Tibial nerve (tissue), 4 donors: ENCODE data around the gene KCNMA1. TPM values are rescaled to one million over a fixed set of nuclear protein-coding genes. Genes with fewer than 3 reads are reported as not detected.

ENCODE experiments used
- DNase-seq, 2 donors: peaks; one replicate each; pipeline ENCODE4 v3.0.0-alpha.2; 2019; ENCODE audit warnings: low spot score in 2 of 2
- H3K27ac ChIP-seq, 4 donors: fragments of 200-600 bp; sonication (generic) in 3 of 4; one replicate each; pipeline ENCODE4 v1.5.1; 2017 to 2019; ENCODE audit warnings: mild to moderate bottlenecking in 1 of 4
- H3K27me3 ChIP-seq, 2 donors: fragments of 200-600 bp; sonication (generic) in 1 of 2; one replicate each; pipeline versions ENCODE4 v1.5.1 to v1.6.0; 2017 to 2019
- H3K36me3 ChIP-seq, 3 donors: fragments of 200-600 bp; sonication (generic); one replicate each; pipeline ENCODE4 v1.5.1; 2018 to 2019
- H3K4me1 ChIP-seq, 4 donors: fragments of 200-600 bp; sonication (generic) in 3 of 4; one replicate each; pipeline ENCODE4 v1.5.1; 2017 to 2019
- H3K4me3 ChIP-seq, 4 donors: fragments of 200-600 bp; sonication (generic) in 3 of 4; one replicate each; pipeline ENCODE4 v1.5.1; 2017 to 2019; ENCODE audit warnings: mild to moderate bottlenecking in 1 of 4, moderate library complexity in 1 of 4
- H3K9me3 ChIP-seq, 4 donors: fragments of 200-600 bp; sonication (generic) in 3 of 4; one replicate each; pipeline ENCODE4 v1.5.1; 2017 to 2019
- EP300 ChIP-seq, 2 donors: sonication (generic); formaldehyde crosslinking; IDR thresholded peaks; one replicate each; pipeline ENCODE4 v1.6.1; 2017; ENCODE audit warnings: antibody characterized with exemption in 2 of 2, mild to moderate bottlenecking in 1 of 2
- POLR2A ChIP-seq, 2 donors: fragments of 450-650 bp; IDR thresholded peaks; one replicate each; pipeline ENCODE4 v1.6.1; 2017; ENCODE audit warnings: antibody characterized with exemption in 2 of 2, mild to moderate bottlenecking in 2 of 2, moderate library complexity in 2 of 2
- WGBS, 2 donors: methylation state at CpG; one replicate each; pipeline ENCODE4 v1.1.5; 2018; 5-methylcytosine and 5-hydroxymethylcytosine counted together
- total RNA-seq, 4 donors: library from RNA; depleted of rRNA; stranded (reverse); fragments of >200 nt; gene quantifications; one replicate each; pipeline ENCODE4 v1.1.0, GENCODE V29; 2016
- TF ChIP-seq, protein P1 (sequence below), 5 experiments: fragments of 200-600 bp in 3 of 5; fragments of 450-650 bp in 2 of 5; sonication (generic) in 3 of 5; IDR thresholded peaks; one replicate each; pipeline ENCODE4 v1.5.1; 2016 to 2019; ENCODE audit warnings: antibody characterized with exemption in 5 of 5, mild to moderate bottlenecking in 3 of 5, moderate library complexity in 2 of 5

Gene KCNMA1
- total RNA-seq, 4 donors from 2014 or later, result 10.2 to 19.9 (median 13.7) TPM

- Histone ChIP-seq H3K9me3 (no peaks in the 10 kb centered on the region), H3K4me3 (no peak overlapping the region), H3K27ac (no peak overlapping the region), H3K36me3 (no peaks in the 10 kb centered on the region), H3K27me3 (no peaks in the 10 kb centered on the region), H3K4me1 (peaks cover 0 to 14% (median 3%) of the 10 kb centered on the region in 4 donors)
- TF ChIP-seq EP300 (IDR thresholded peaks at IDR 0.05) (no peak), POLR2A (IDR thresholded peaks at IDR 0.05) (no peak)
- TF ChIP-seq, protein P1, sequence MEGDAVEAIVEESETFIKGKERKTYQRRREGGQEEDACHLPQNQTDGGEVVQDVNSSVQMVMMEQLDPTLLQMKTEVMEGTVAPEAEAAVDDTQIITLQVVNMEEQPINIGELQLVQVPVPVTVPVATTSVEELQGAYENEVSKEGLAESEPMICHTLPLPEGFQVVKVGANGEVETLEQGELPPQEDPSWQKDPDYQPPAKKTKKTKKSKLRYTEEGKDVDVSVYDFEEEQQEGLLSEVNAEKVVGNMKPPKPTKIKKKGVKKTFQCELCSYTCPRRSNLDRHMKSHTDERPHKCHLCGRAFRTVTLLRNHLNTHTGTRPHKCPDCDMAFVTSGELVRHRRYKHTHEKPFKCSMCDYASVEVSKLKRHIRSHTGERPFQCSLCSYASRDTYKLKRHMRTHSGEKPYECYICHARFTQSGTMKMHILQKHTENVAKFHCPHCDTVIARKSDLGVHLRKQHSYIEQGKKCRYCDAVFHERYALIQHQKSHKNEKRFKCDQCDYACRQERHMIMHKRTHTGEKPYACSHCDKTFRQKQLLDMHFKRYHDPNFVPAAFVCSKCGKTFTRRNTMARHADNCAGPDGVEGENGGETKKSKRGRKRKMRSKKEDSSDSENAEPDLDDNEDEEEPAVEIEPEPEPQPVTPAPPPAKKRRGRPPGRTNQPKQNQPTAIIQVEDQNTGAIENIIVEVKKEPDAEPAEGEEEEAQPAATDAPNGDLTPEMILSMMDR (IDR thresholded peaks at IDR 0.05), result no peak
- DNase-seq, result no peak
- 69 to 78% methylated on average over 6 of the region's 6 CpGs for WGBS, 2 donors
Measured at GRCh38 chr10:77566236-77566635, 71.4 kb downstream of the KCNMA1 start.

- TF ChIP-seq, protein P1 (IDR thresholded peaks at IDR 0.05), result no peak
- TF ChIP-seq EP300 (IDR thresholded peaks at IDR 0.05), result no peak
- no peak for TF ChIP-seq POLR2A (IDR thresholded peaks at IDR 0.05)
- peaks cover 0 to 14% (median 3%) of the 10 kb centered on the region in 4 donors for H3K4me1 ChIP-seq
- 68 to 74% methylated on average over 4 of the region's 4 CpGs for WGBS, 2 donors
Measured at GRCh38 chr10:77565590-77566023, 72.0 kb downstream of the KCNMA1 start.

DNA sequence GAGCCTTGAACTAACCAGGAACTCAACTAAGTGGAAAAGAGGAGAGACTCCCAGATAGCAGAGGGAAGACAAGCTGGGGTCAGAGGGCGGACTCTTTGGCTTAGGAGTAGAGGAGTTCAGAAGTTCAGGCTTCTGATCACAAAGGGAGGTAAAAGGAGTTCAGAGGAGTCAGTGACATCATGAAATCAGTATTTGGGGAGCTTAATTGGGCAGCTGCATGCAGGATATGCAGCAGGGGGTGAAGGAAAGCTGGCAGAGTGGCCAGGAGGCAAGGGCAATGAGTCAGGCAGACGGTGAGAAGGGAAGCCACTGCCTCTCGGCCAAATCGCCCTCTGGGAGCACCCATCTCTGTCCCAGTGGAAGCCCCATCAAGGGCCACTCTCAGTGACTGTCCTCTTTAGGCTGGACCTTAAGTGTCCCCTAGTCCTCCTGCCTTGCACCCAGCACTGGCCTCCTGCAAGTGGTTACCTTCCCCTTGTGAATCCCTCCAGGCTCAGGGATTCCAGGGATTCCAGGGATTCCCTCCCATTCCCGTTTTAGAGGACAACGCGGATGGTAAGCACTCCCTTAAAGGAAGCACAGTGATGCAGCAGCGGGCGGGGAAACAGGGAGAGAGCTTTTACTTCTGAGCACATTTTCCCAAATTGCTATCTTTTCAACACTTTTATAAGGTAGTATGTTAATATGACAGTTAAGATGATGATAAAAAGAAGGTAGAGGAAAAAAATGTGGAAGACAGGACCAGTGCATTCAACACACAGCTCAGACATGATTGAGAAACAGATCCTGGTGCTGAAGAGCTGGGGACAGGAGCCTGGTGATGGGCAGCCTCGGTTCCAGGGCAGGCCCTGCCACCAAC, 72.6 kb downstream of the KCNMA1 start:
- Histone ChIP-seq H3K4me1 (peaks cover 0 to 14% (median 3%) of the 10 kb centered on the region in 4 donors), H3K27me3 (no peaks in the 10 kb centered on the region), H3K36me3 (no peaks in the 10 kb centered on the region), H3K4me3 (no peak overlapping the region), H3K9me3 (no peaks in the 10 kb centered on the region), H3K27ac (no peak overlapping the region)
- no peak for DNase-seq
- no peak for TF ChIP-seq POLR2A (IDR thresholded peaks at IDR 0.05)
- TF ChIP-seq, protein P1 (IDR thresholded peaks at IDR 0.05), result no peak
- WGBS, 2 donors, result 44 to 45% methylated on average over 8 to 10 of the region's 10 CpGs

More at GRCh38 chr10:77565590-77566023, 72.0 kb downstream of the KCNMA1 start:
- H3K27me3 ChIP-seq, result no peaks in the 10 kb centered on the region
- no peak overlapping the region for H3K4me3 ChIP-seq
- H3K27ac ChIP-seq, result no peak overlapping the region
- DNase-seq, result no peak
- H3K9me3 ChIP-seq, result no peaks in the 10 kb centered on the region
- no peaks in the 10 kb centered on the region for H3K36me3 ChIP-seq

GRCh38 chr10:77563638-77564270, 73.9 kb downstream of the KCNMA1 start:
- Histone ChIP-seq H3K4me1 (peaks cover 0 to 14% (median 3%) of the 10 kb centered on the region in 4 donors), H3K27me3 (no peaks in the 10 kb centered on the region), H3K27ac (peak overlapping the region in 1 of 4 donors; percentile 11), H3K4me3 (no peak overlapping the region), H3K36me3 (no peaks in the 10 kb centered on the region), H3K9me3 (no peaks in the 10 kb centered on the region)
- TF ChIP-seq POLR2A (IDR thresholded peaks at IDR 0.05) (no peak), EP300 (IDR thresholded peaks at IDR 0.05) (no peak)
- TF ChIP-seq, protein P1 (IDR thresholded peaks at IDR 0.05), result no peak
- 82 to 87% methylated on average over 9 of the region's 9 CpGs for WGBS, 2 donors
- no peak for DNase-seq

- TF ChIP-seq EP300 (IDR thresholded peaks at IDR 0.05) (no peak), POLR2A (IDR thresholded peaks at IDR 0.05) (no peak)
- TF ChIP-seq, protein P1 (IDR thresholded peaks at IDR 0.05), result no peak
- no peak for DNase-seq
- no peaks in the 10 kb centered on the region for H3K27me3 ChIP-seq
- peaks cover 0 to 14% (median 3%) of the 10 kb centered on the region in 4 donors for H3K4me1 ChIP-seq
- no peaks in the 10 kb centered on the region for H3K36me3 ChIP-seq
- H3K4me3 ChIP-seq, result no peak overlapping the region
- no peak overlapping the region for H3K27ac ChIP-seq
- WGBS, 2 donors, result 51 to 63% methylated on average over 3 of the region's 3 CpGs
- no peaks in the 10 kb centered on the region for H3K9me3 ChIP-seq
Measured at GRCh38 chr10:77562742-77563141, 74.9 kb downstream of the KCNMA1 start.
